Caki2 (cell line): ENCODE measurements around the gene TTBK1. TPM values are rescaled to one million over a fixed set of nuclear protein-coding genes. Genes with fewer than 3 reads are reported as not detected.

Experiments used
- DNase-seq: peaks from one replicate; pipeline ENCODE4 v3.0.0-alpha.2; 2015; ENCODE audit warnings: low read depth
- in situ Hi-C: cut with HindIII; loops from 2 replicates; pipeline ENCODE4 v1.10.0; 2016; ENCODE audit warnings: low sequenced_read_pairs, low pct_unique_long_range_greater_than_20kb, mixed read lengths
- total RNA-seq: library from RNA; depleted of rRNA; stranded (reverse); fragments of >200 nt; shearing (Covaris generic); gene quantifications from 2 replicates; pipeline ENCODE4 v1.2.3, GENCODE V29; 2014; ENCODE audit warnings: low replicate concordance

Gene TTBK1
- total RNA-seq, 1 experiment from 2014 or later: not detected

- DNase-seq: no peak
Observed at GRCh38 chr6:43221046-43221972, 22.0 kb upstream of the TTBK1 start.

GRCh38 chr6:43222418-43223059 lies 20.7 kb upstream of the TTBK1 start:
- no peak for DNase-seq
- in situ Hi-C loops: no loop called here

More at GRCh38 chr6:43221046-43221972, 22.0 kb upstream of the TTBK1 start:
- in situ Hi-C loops: no loop called here

- no peak for DNase-seq
- in situ Hi-C loops: no loop called here
Observed at GRCh38 chr6:43223175-43223574, 20.1 kb upstream of the TTBK1 start.

GRCh38 chr6:43226192-43226851 lies 17.0 kb upstream of the TTBK1 start:
- in situ Hi-C loops: no loop called here
- DNase-seq: no peak

- peak; percentile 71 for DNase-seq
- in situ Hi-C loops: no loop called here
Observed at GRCh38 chr6:43228951-43229802, 14.1 kb upstream of the TTBK1 start, which contains the start of gene DNPH1. TSS of gene DNPH1 (minus strand) at chr6:43229481. CDS start at chr6:43229456, 25 bp downstream.

- no peak for DNase-seq
- in situ Hi-C loops: no loop called here
Observed at GRCh38 chr6:43229803-43230620, 13.3 kb upstream of the TTBK1 start.

- in situ Hi-C loops: no loop called here
- no peak for DNase-seq
Observed at GRCh38 chr6:43231053-43231452, 12.2 kb upstream of the TTBK1 start.

- no peak for DNase-seq
- in situ Hi-C loops: no loop called here
Observed at GRCh38 chr6:43231735-43232450, 11.4 kb upstream of the TTBK1 start.

GRCh38 chr6:43235841-43236240 lies 7.4 kb upstream of the TTBK1 start:
- no peak for DNase-seq
- in situ Hi-C loops: no loop called here

GRCh38 chr6:43239054-43239453 lies 4.2 kb upstream of the TTBK1 start:
- DNase-seq: no peak
- in situ Hi-C loops: no loop called here

GRCh38 chr6:43240950-43241349 lies 2.3 kb upstream of the TTBK1 start:
- DNase-seq: no peak
- in situ Hi-C loops: no loop called here

GRCh38 chr6:43241446-43241845 lies 1.8 kb upstream of the TTBK1 start:
- DNase-seq: no peak
- in situ Hi-C loops: no loop called here

- no peak for DNase-seq
- in situ Hi-C loops: no loop called here
Observed at GRCh38 chr6:43243664-43244321, 512 bp downstream of the TTBK1 start.

GRCh38 chr6:43246301-43247113 lies 3.2 kb downstream of the TTBK1 start:
- in situ Hi-C loops: no loop called here
- peak; percentile 96 for DNase-seq

- DNase-seq: no peak
- in situ Hi-C loops: no loop called here
Observed at GRCh38 chr6:43247114-43247999, 4.1 kb downstream of the TTBK1 start.
